Aorta (tissue), 5 donors: ENCODE data around the gene HUS1B. TPM values are rescaled to one million over a fixed set of nuclear protein-coding genes. Genes with fewer than 3 reads are reported as not detected.

ENCODE experiments used
- ATAC-seq: fragments of 200-7000 bp; cut with Tn5 transposase; one replicate; pipeline ENCODE4 v1.9.1; 2022; ENCODE audit warnings: moderate library complexity; ENCODE audit not compliant: low FRiP score
- DNase-seq, 2 donors: peaks; one replicate each; pipeline ENCODE4 v3.0.0-alpha.2; 2020
- H3K27ac ChIP-seq, 2 donors: one replicate each; pipeline ENCODE4 v1.5.1; 2013; ENCODE audit warnings: low read length in 2 of 2, mild to moderate bottlenecking in 2 of 2, moderate library complexity in 2 of 2, control low read depth in 1 of 2, inconsistent platforms in 1 of 2, low read depth in 1 of 2
- H3K27me3 ChIP-seq, 2 donors: one replicate each; pipeline ENCODE4 v1.6.1; 2013; ENCODE audit warnings: control low read depth in 1 of 2, low read length in 1 of 2, mild to moderate bottlenecking in 1 of 2, moderate library complexity in 1 of 2; ENCODE audit not compliant: insufficient read depth in 2 of 2, control insufficient read depth in 1 of 2
- H3K36me3 ChIP-seq, 2 donors: one replicate each; pipeline ENCODE4 v1.6.1; 2013; ENCODE audit warnings: control low read depth in 1 of 2, low read length in 1 of 2, mild to moderate bottlenecking in 1 of 2; ENCODE audit not compliant: insufficient read depth in 2 of 2, control insufficient read depth in 1 of 2
- H3K4me1 ChIP-seq, 2 donors: one replicate each; pipeline ENCODE4 v1.6.1; 2013; ENCODE audit warnings: low read length in 2 of 2, control low read depth in 1 of 2, mild to moderate bottlenecking in 1 of 2, moderate library complexity in 1 of 2; ENCODE audit not compliant: insufficient read depth in 2 of 2, control insufficient read depth in 1 of 2
- H3K4me3 ChIP-seq, 2 donors: one replicate each; pipeline ENCODE4 v1.5.1; 2013; ENCODE audit warnings: low read length in 2 of 2, control low read depth in 1 of 2, mild to moderate bottlenecking in 1 of 2
- H3K9me3 ChIP-seq: one replicate; pipeline ENCODE4 v1.6.1; 2013; ENCODE audit warnings: mild to moderate bottlenecking, low read length; ENCODE audit not compliant: control insufficient read depth
- WGBS, 2 donors: extraction: QIAGEN DNeasy Blood & Tissue Kit; methylation state at CpG; one replicate each; pipeline ENCODE4 v1.1.7; 2013; 5-methylcytosine and 5-hydroxymethylcytosine counted together
- intact Hi-C, 2 donors: fragments of 100-400 bp; cut with DNase I; formaldehyde crosslinking; loops; one replicate each; pipeline versions ENCODE4 v1.14.2 to v1.15.0; 2022
- long read RNA-seq, 2 donors: library from polyadenylated mRNA; unstranded; transcript quantifications; one replicate each; pipeline ENCODE4 v2.0.0, GENCODE V29; 2020 to 2021
- polyA plus RNA-seq, 2 donors: library from polyadenylated mRNA; stranded (reverse); fragments of 200-250 nt; gene quantifications; one replicate each; pipeline ENCODE4 v1.2.3, GENCODE V29; 2013
- total RNA-seq, 2 donors: library from RNA; stranded (reverse); fragmentation: NEBNext Ultra II Directional; extraction: Animal tissue kit (Norgen Biotek cat#: 25700); gene quantifications; one replicate each; pipeline ENCODE4 v1.2.1, GENCODE V29; 2021
- donor health status: healthy with polysubstance abuse.
- donor health status: Bipolar disorder and iron deficiency.
- donor health status: DM: no; HTN: no; CAD: no.
- donor health status: DM: no; HTN: no; CAD: no.
- donor health status: DM: yes; HTN: yes; CAD: no.

The HUS1B gene
- 1 to 10 TPM; 1.4 to 2.4 TPM for total RNA-seq
- under 1 TPM in 1 of 2 donors, not detected in 1; 0.38 TPM for polyA plus RNA-seq
- long read RNA-seq, donor 1, result 0 reads
- long read RNA-seq, donor 2, result 0 reads

DNA sequence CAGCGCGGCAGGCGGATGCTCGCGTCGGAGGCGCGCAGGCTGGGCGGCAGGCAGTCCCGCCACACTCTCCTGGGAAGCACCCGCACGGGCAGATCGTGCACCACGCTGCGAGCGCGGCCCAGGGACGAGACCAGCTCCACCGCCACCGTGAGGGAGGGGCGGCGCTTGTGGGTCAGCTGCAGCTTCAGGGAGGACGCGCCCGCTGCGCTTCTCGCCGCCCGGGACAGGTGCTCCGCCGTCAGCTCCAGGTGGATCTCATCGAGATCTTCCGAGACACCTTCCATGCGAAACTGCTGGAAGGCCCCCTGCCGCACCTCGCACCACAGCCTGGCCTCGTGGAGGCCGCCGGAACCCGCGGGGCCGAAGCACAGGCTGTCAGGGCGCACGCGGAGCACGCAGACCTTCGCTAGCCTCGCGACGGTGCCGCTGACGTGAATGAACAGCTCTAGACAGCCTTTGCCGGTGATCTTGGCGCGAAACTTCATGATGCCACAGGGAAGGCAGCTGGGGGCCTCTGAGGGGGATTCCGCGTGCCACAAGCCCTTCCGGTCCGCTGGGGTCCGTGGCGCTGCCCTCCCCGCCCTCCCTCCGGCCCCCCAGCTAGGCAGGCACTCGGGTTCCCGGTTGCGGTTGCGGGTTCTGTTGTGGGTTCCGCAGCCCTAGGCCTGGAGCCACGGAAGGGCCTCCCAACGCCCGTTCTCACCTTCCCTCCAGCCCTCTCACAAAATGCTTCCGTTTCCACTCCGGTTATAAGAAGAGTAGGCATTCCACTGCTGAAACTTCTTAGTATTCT lies at the start of gene HUS1B:
Gene HUS1B, minus strand, starts transcription at position 641 of the 793 bp plus-strand sequence. Its CDS starts 156 bp downstream, at position 485.
- no peak within 1 kb of the TSS for H3K27ac ChIP-seq
- no peak for DNase-seq
- WGBS, 2 donors, result 94 to 97% methylated on average over 67 to 73 of the region's 73 CpGs
- no peak for ATAC-seq
- H3K27me3 ChIP-seq, result no peaks in the 10 kb centered on the region
- no peak within 1 kb of the TSS for H3K4me3 ChIP-seq
- H3K9me3 ChIP-seq, result no peaks in the 10 kb centered on the region
- intact Hi-C loops, result no loop called here
- H3K36me3 ChIP-seq, result peaks cover 0 to 4% of the 10 kb centered on the region in 2 donors
- peaks cover 0 to 4% of the 10 kb centered on the region in 2 donors for H3K4me1 ChIP-seq

- Histone ChIP-seq H3K9me3 (no peaks in the 10 kb centered on the region), H3K36me3 (no peaks in the 10 kb centered on the region), H3K4me3 (no peak overlapping the region), H3K27me3 (no peaks in the 10 kb centered on the region), H3K27ac (no peak overlapping the region), H3K4me1 (no peaks in the 10 kb centered on the region)
- intact Hi-C loops, result no loop called here
- 62 to 72% methylated on average over 6 of the region's 6 CpGs for WGBS, 2 donors
- no peak for ATAC-seq
- no peak for DNase-seq
These were observed 49.2 kb upstream of the HUS1B start for GRCh38 chr6:706146-706545.

- 50 to 57% methylated on average over 4 of the region's 4 CpGs for WGBS, 2 donors
- intact Hi-C loops, result no loop called here
- Histone ChIP-seq H3K4me1 (no peaks in the 10 kb centered on the region), H3K36me3 (no peaks in the 10 kb centered on the region), H3K27me3 (no peaks in the 10 kb centered on the region), H3K27ac (no peak overlapping the region), H3K4me3 (no peak overlapping the region), H3K9me3 (no peaks in the 10 kb centered on the region)
- DNase-seq (no peak), ATAC-seq (no peak)
These were observed 48.1 kb upstream of the HUS1B start for GRCh38 chr6:705047-705446.

DNA sequence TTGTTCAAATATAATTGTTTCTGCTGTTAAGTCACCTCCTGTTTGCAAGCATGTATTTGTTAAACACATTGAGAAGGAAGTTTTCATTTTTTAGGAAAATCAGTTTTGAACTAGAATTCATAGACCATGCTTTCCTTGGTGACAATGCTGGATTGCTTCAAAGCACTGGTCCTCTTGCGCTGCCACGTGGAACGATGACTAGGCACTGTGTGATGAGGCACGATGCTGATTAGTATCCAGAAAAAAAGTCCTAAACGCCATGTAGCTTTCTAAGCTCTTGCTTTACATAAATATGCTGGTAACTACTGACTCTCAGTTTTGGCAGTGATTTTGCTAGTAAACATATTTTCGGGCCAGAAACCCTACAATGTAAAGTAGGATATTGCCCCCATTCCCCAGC lies 47.1 kb upstream of the HUS1B start:
- no peak overlapping the region for H3K27ac ChIP-seq
- H3K4me3 ChIP-seq, result no peak overlapping the region
- intact Hi-C loops, result no loop called here
- H3K36me3 ChIP-seq, result no peaks in the 10 kb centered on the region
- DNase-seq, result no peak
- no peak for ATAC-seq
- H3K27me3 ChIP-seq, result no peaks in the 10 kb centered on the region
- WGBS, 2 donors, result 86 to 87% methylated on average over 6 of the region's 6 CpGs
- H3K4me1 ChIP-seq, result no peaks in the 10 kb centered on the region
- no peaks in the 10 kb centered on the region for H3K9me3 ChIP-seq

GRCh38 chr6:703552-703951 lies 46.7 kb upstream of the HUS1B start:
- Histone ChIP-seq H3K27me3 (no peaks in the 10 kb centered on the region), H3K9me3 (no peaks in the 10 kb centered on the region), H3K4me1 (no peaks in the 10 kb centered on the region), H3K4me3 (no peak overlapping the region), H3K27ac (no peak overlapping the region), H3K36me3 (no peaks in the 10 kb centered on the region)
- no peak for DNase-seq
- intact Hi-C loops, result no loop called here
- no peak for ATAC-seq
- WGBS, 2 donors, result 82 to 86% methylated on average over 3 of the region's 3 CpGs

GRCh38 chr6:701700-702479 lies 45.0 kb upstream of the HUS1B start:
- Histone ChIP-seq H3K4me3 (no peak overlapping the region), H3K4me1 (no peaks in the 10 kb centered on the region), H3K27ac (no peak overlapping the region), H3K36me3 (no peaks in the 10 kb centered on the region), H3K9me3 (no peaks in the 10 kb centered on the region), H3K27me3 (no peaks in the 10 kb centered on the region)
- WGBS, 2 donors, result 54 to 59% methylated on average over 11 of the region's 11 CpGs
- intact Hi-C loops, result no loop called here
- ATAC-seq (no peak), DNase-seq (no peak)

GRCh38 chr6:701215-701614 lies 44.3 kb upstream of the HUS1B start:
- WGBS, 2 donors, result 67 to 72% methylated on average over 4 of the region's 4 CpGs
- intact Hi-C loops, result no loop called here

GRCh38 chr6:700490-700889 lies 43.6 kb upstream of the HUS1B start:
- intact Hi-C loops, result no loop called here
- Histone ChIP-seq H3K9me3 (no peaks in the 10 kb centered on the region), H3K27ac (no peak overlapping the region), H3K4me3 (no peak overlapping the region), H3K4me1 (no peaks in the 10 kb centered on the region), H3K36me3 (no peaks in the 10 kb centered on the region), H3K27me3 (no peaks in the 10 kb centered on the region)
- no peak for ATAC-seq
- WGBS, 2 donors, result 87 to 91% methylated on average over 3 of the region's 3 CpGs
- DNase-seq, result no peak

More at GRCh38 chr6:701215-701614, 44.3 kb upstream of the HUS1B start:
- ATAC-seq (no peak), DNase-seq (no peak)
- no peak overlapping the region for H3K4me3 ChIP-seq
- H3K36me3 ChIP-seq, result no peaks in the 10 kb centered on the region
- no peaks in the 10 kb centered on the region for H3K4me1 ChIP-seq
- H3K27me3 ChIP-seq, result no peaks in the 10 kb centered on the region
- H3K27ac ChIP-seq, result no peak overlapping the region
- no peaks in the 10 kb centered on the region for H3K9me3 ChIP-seq
